MM.1S (cell line): Measurements from ENCODE around the gene MIF.
A peak's percentile ranks its signal among the peaks of the same experiment; 100 is the strongest.

ENCODE experiments used
- DNase-seq: peaks from one replicate; pipeline ENCODE4 v3.0.0-alpha.2; 2015
- H2AFZ ChIP-seq: fragments of 300-600 bp; sonication (generic); 2 replicates; pipeline ENCODE4 v1.6.0; 2016; ENCODE audit warnings: antibody characterized with exemption, low read length
- H3F3A ChIP-seq: fragments of 300-600 bp; sonication (generic); 2 replicates; pipeline ENCODE4 v1.6.1; 2016; ENCODE audit warnings: mild to moderate bottlenecking, antibody characterized with exemption, low read length, moderate library complexity, mixed read lengths; ENCODE audit not compliant: insufficient read depth
- H3K27ac ChIP-seq: fragments of 300-600 bp; sonication (generic); 2 replicates; pipeline ENCODE4 v1.5.1; 2016; ENCODE audit warnings: mild to moderate bottlenecking, low read length
- H3K27me3 ChIP-seq: fragments of 300-600 bp; sonication (generic); replicated peaks from 2 replicates; pipeline ENCODE4 v1.6.0; 2016; ENCODE audit warnings: low read length; ENCODE audit not compliant: insufficient read depth
- H3K36me3 ChIP-seq: fragments of 300-600 bp; sonication (generic); replicated peaks from 2 replicates; pipeline ENCODE4 v1.6.1; 2016; ENCODE audit warnings: mild to moderate bottlenecking, low read length, mixed read lengths; ENCODE audit not compliant: insufficient read depth
- H3K4me1 ChIP-seq: fragments of 300-600 bp; sonication (generic); 2 replicates; pipeline ENCODE4 v1.6.1; 2016; ENCODE audit warnings: low read length, mixed read lengths
- H3K4me2 ChIP-seq: fragments of 300-600 bp; sonication (generic); 2 replicates; pipeline ENCODE4 v1.6.0; 2016; ENCODE audit warnings: low read depth, low read length
- H3K4me3 ChIP-seq: fragments of 300-600 bp; sonication (generic); 2 replicates; pipeline ENCODE4 v1.5.1; 2016; ENCODE audit warnings: low read length, mixed read lengths
- H3K79me2 ChIP-seq: fragments of 300-600 bp; sonication (generic); 2 replicates; pipeline ENCODE4 v1.6.1; 2016; ENCODE audit warnings: mixed run types, low read length, mixed read lengths
- H3K9ac ChIP-seq: fragments of 300-600 bp; sonication (generic); 2 replicates; pipeline ENCODE4 v1.6.1; 2016; ENCODE audit warnings: low read length, mixed read lengths
- H3K9me2 ChIP-seq: fragments of 300-600 bp; sonication (generic); replicated peaks from 2 replicates; pipeline ENCODE4 v1.6.1; 2016; ENCODE audit warnings: mild to moderate bottlenecking, low read length, mixed read lengths; ENCODE audit not compliant: insufficient read depth
- H3K9me3 ChIP-seq: fragments of 300-600 bp; sonication (generic); replicated peaks from 2 replicates; pipeline ENCODE4 v1.6.1; 2016; ENCODE audit warnings: mild to moderate bottlenecking, low read length, mixed read lengths; ENCODE audit not compliant: insufficient read depth
- H4K20me1 ChIP-seq: fragments of 300-600 bp; sonication (generic); 2 replicates; pipeline ENCODE4 v1.6.1; 2016; ENCODE audit warnings: mild to moderate bottlenecking, low read length, moderate library complexity, mixed read lengths; ENCODE audit not compliant: insufficient read depth
- EZH2 ChIP-seq: fragments of 300-600 bp; sonication (generic); optimal IDR thresholded peaks from 2 replicates; pipeline ENCODE3; 2017; ENCODE audit warnings: low read depth, mild to moderate bottlenecking, antibody characterized with exemption, low read length, mixed read lengths
- EZH2phosphoT487 ChIP-seq: fragments of 300-600 bp; sonication (generic); IDR thresholded peaks from 2 replicates; pipeline ENCODE4 v1.6.1; 2018; ENCODE audit warnings: antibody characterized with exemption, low read length
- TF ChIP-seq, protein P1 (sequence below): fragments of 300-600 bp; sonication (generic); IDR thresholded peaks from 2 replicates; pipeline ENCODE4 v1.5.1; 2016; ENCODE audit warnings: antibody characterized with exemption, low read length, mixed read lengths

MIF gene

DNA sequence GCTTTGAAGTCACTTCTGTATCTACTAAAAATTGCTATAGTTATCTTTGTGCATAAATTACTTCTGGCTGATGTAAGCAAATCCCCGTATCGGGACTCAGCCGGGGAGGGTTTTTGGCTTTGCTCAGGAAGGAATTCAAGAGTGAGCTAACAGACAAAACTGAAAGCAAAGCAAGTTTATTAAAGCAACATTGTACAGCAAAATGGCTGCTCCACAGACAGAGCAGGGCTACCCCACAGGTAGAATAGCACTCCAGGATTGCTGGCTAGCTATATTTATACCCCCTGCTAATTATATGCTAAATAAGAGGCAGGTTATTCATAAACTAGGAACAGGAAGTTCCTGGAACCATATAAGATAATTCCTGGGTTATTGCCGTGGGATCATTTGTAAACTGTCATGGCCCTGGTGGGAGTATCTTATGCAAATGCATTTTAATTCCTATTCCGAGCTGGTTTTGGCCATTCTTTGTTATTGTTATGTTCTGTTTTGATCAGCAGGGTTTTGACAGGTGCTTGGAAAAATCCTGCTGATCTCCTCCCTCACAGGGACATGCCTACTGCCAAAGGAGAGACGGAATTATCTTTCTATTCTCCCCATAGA, 15.2 kb downstream of the MIF start:
- peak; percentile 12 for DNase-seq
- no peak for TF ChIP-seq EZH2
- TF ChIP-seq, protein P1, sequence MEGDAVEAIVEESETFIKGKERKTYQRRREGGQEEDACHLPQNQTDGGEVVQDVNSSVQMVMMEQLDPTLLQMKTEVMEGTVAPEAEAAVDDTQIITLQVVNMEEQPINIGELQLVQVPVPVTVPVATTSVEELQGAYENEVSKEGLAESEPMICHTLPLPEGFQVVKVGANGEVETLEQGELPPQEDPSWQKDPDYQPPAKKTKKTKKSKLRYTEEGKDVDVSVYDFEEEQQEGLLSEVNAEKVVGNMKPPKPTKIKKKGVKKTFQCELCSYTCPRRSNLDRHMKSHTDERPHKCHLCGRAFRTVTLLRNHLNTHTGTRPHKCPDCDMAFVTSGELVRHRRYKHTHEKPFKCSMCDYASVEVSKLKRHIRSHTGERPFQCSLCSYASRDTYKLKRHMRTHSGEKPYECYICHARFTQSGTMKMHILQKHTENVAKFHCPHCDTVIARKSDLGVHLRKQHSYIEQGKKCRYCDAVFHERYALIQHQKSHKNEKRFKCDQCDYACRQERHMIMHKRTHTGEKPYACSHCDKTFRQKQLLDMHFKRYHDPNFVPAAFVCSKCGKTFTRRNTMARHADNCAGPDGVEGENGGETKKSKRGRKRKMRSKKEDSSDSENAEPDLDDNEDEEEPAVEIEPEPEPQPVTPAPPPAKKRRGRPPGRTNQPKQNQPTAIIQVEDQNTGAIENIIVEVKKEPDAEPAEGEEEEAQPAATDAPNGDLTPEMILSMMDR, result no peak
- no peak for TF ChIP-seq EZH2phosphoT487
- no peaks in the 10 kb centered on the region for H3K9me3 ChIP-seq
- no peak overlapping the region for H3K4me3 ChIP-seq
- no peaks in the 10 kb centered on the region for H3K36me3 ChIP-seq
- no peaks in the 10 kb centered on the region for H3K27me3 ChIP-seq
- H3K4me2 ChIP-seq, result peak overlapping the region; percentile 2; the same call in 1 of the 2 replicates
- H3K27ac ChIP-seq, result no peak overlapping the region
- H3K4me1 ChIP-seq, result peaks cover 10% of the 10 kb centered on the region
- peak overlapping the region; percentile 66; the same call in 1 of the 2 replicates for H2AFZ ChIP-seq
- no peak overlapping the region for H3K9ac ChIP-seq
- peaks cover 2% of the 10 kb centered on the region; the same call in 1 of the 2 replicates for H3F3A ChIP-seq
- H4K20me1 ChIP-seq, result no peaks in the 10 kb centered on the region
- H3K79me2 ChIP-seq, result no peaks in the 10 kb centered on the region
- no peaks in the 10 kb centered on the region for H3K9me2 ChIP-seq

DNA sequence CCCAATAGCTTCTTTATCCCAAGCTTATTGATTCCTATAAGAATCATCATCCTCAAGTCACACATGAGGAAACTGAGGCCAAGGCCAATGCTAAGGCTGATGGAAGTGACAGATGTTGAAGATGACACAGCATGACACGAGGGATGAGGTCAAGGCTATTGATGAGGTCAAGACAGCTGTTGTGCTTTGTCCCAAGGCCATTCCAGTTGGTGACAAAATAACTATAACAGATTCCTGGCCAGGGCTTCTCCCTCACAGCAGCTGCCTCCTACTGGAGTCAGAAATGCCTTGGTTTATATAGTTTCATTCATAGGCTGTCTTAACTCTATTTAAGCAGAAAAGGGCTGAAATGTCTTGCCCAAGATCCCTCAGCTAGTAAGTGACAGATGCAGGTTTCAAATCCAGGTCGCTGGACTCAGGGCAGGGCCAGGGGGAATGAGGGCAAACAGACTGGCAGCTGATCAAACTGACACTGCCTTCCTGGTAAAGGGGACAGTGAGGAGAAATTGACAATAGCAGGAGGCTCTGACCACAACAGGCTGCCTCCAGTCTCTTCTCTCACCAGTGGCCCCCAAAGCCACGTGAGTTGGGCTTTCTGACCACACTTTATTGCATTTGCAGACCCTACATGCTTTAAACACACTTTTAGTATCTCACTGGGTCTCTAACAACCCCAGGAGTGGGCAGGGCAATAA, 16.5 kb downstream of the MIF start:
- Histone ChIP-seq H4K20me1 (no peaks in the 10 kb centered on the region), H3K9ac (no peak overlapping the region), H3K79me2 (no peaks in the 10 kb centered on the region), H3F3A (peaks cover 11% of the 10 kb centered on the region; the same call in 1 of the 2 replicates), H3K4me3 (no peak overlapping the region), H2AFZ (no peak overlapping the region), H3K36me3 (no peaks in the 10 kb centered on the region), H3K9me3 (no peaks in the 10 kb centered on the region), H3K9me2 (no peaks in the 10 kb centered on the region), H3K27me3 (no peaks in the 10 kb centered on the region), H3K4me1 (peaks cover 10% of the 10 kb centered on the region), H3K4me2 (no peak overlapping the region), H3K27ac (no peak overlapping the region)
- TF ChIP-seq, protein P1, result no peak
- TF ChIP-seq EZH2, result no peak
- TF ChIP-seq EZH2phosphoT487, result no peak
- DNase-seq, result no peak

DNA sequence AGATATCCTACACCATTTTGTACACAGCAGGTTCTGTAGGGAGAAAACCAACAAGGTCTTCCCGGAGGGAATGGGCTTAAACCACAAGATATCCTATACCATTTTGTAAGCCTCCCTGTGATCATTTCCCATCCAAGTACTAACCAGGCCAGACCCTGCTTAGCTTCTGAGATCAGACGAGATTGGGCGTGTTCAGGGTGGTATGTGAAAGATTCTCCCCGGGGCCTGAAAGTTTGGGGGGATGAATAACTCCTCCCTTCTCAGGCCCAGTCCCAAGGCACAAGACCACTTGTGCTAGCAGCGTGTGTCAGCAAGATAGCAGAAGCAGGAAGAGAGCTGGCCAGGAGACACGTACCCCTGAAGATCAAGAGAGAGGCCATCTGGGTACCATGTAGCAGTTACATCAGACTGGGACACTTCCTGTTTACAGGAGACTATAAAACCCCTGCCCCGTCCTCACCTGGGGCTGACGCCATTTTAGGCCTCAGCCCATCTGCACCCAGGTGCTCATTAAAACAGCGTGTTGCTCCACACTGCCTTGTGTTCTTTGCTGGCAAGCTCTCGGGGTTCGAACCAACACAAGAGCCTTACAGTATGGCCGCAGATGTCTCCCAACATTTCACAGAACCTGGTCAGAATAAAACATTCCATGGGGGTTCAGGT, 17.3 kb downstream of the MIF start:
- Histone ChIP-seq H3K27me3 (no peaks in the 10 kb centered on the region), H3K36me3 (no peaks in the 10 kb centered on the region), H3K4me3 (no peak overlapping the region), H3K4me2 (no peak overlapping the region), H4K20me1 (no peaks in the 10 kb centered on the region), H2AFZ (no peak overlapping the region), H3K9me3 (no peaks in the 10 kb centered on the region), H3K27ac (no peak overlapping the region), H3K9ac (no peak overlapping the region), H3K79me2 (no peaks in the 10 kb centered on the region), H3K4me1 (peaks cover 10% of the 10 kb centered on the region), H3F3A (peaks cover 11% of the 10 kb centered on the region; the same call in 1 of the 2 replicates), H3K9me2 (no peaks in the 10 kb centered on the region)
- TF ChIP-seq EZH2 (no peak), EZH2phosphoT487 (no peak)
- TF ChIP-seq, protein P1, result no peak
- DNase-seq, result no peak
